Upper lobe of left lung (tissue), 4 donors: ENCODE data around the gene KCNK2.

Experiments
- CTCF ChIP-seq, 6 experiments: fragments of 450-650 bp in 4 of 6; fragments of 200-600 bp in 2 of 6; sonication (generic) in 2 of 6; IDR thresholded peaks; one replicate each; pipeline ENCODE4 v1.5.1; 2016 to 2019; ENCODE audit warnings: antibody characterized with exemption in 6 of 6
- EP300 ChIP-seq, 4 donors: sonication (generic); formaldehyde crosslinking; IDR thresholded peaks; one replicate each; pipeline ENCODE4 v1.5.1; 2017; ENCODE audit warnings: antibody characterized with exemption in 4 of 4, control low read depth in 2 of 4
- POLR2A ChIP-seq, 4 donors: fragments of 450-650 bp; IDR thresholded peaks; one replicate each; pipeline ENCODE4 v1.5.1; 2016 to 2017; ENCODE audit warnings: antibody characterized with exemption in 4 of 4, mild to moderate bottlenecking in 2 of 4
- POLR2AphosphoS5 ChIP-seq, 2 donors: sonication (generic); formaldehyde crosslinking; IDR thresholded peaks; one replicate each; pipeline ENCODE4 v1.5.1; 2017; ENCODE audit warnings: antibody characterized with exemption in 2 of 2

- TF ChIP-seq EP300 (IDR thresholded peaks at IDR 0.05) = no peak
- no peak for TF ChIP-seq CTCF (IDR thresholded peaks at IDR 0.05)
- no peak for TF ChIP-seq POLR2AphosphoS5 (IDR thresholded peaks at IDR 0.05)
- TF ChIP-seq POLR2A (IDR thresholded peaks at IDR 0.05) = no peak
Observed at GRCh38 chr1:215043401-215043800, 39.1 kb upstream of the KCNK2 start.
